ENCODE data around the gene TPRG1.

DNA sequence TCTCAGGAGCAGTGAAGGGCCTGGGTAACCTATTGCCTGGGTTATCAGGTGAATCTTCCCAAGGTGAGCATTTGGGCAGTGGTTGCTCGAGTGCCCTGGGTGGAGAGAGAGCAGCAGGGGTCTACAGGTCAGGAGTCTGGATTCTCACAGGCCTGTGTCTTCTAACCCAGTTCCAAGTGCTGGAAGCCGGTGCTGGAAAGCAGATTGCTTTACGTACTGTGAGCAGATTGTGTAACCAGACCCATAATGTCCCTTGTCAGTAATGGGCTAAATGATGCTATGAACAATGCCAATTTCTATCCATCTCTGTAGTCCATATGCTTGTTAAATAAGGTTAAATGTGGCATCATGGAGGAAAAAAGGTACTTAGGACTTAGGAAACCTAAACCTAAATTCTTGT lies 106.5 kb downstream of the TPRG1 start:
- TF ChIP-seq, protein P1, sequence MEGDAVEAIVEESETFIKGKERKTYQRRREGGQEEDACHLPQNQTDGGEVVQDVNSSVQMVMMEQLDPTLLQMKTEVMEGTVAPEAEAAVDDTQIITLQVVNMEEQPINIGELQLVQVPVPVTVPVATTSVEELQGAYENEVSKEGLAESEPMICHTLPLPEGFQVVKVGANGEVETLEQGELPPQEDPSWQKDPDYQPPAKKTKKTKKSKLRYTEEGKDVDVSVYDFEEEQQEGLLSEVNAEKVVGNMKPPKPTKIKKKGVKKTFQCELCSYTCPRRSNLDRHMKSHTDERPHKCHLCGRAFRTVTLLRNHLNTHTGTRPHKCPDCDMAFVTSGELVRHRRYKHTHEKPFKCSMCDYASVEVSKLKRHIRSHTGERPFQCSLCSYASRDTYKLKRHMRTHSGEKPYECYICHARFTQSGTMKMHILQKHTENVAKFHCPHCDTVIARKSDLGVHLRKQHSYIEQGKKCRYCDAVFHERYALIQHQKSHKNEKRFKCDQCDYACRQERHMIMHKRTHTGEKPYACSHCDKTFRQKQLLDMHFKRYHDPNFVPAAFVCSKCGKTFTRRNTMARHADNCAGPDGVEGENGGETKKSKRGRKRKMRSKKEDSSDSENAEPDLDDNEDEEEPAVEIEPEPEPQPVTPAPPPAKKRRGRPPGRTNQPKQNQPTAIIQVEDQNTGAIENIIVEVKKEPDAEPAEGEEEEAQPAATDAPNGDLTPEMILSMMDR (IDR thresholded peaks at IDR 0.05) = no peak
- no peak for TF ChIP-seq POLR2A (IDR thresholded peaks at IDR 0.05)

All from right lobe of liver (tissue), 4 donors.